CD4-positive, alpha-beta T cell treated with Interleukin-12 subunit alpha and Interleukin-12 subunit beta, for 1 hour (primary cell): ENCODE data around the gene SIK2.
"Not testable (repeated sequence)": the region's sequence is repeated elsewhere in the genome, so short reads cannot be mapped to it uniquely, and the experiment has no call there.

Source experiments
- DNase-seq: peaks from one replicate; pipeline ENCODE4 v3.0.0-alpha.2; 2020

SIK2 gene

DNA sequence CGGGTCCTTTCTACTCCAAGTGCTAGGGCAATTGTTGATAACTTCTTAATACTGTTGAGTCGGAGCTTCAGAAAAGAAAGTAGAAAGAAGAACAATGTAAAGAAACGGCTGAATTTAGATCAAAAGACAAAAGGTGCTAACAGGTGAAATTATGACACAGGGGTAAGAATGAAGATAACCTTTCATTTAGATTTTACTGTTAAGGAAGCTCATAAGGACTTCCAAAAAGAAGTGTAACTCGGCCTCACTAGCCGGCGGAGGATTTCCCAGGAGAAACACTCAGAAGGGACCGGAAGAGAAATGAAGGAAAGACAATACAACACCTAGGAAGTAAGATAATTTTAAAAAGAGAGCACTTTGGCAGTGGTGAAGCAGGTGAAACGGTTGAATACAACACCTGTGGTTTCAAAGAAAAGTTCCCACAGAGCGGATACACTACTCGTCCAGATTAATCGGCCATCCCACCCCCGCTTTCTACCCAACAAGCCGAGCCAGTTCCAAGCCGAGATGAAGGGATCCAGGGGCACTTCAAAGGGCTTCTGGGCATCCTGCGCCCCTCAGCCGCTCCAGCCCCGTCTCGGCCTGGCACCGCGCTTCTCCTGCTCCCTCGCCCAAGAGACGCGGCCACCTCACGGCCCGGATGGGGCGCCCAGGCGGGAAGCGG, 163.2 kb downstream of the SIK2 start:
- no peak for DNase-seq

- DNase-seq, result peak; percentile 73
Observed at GRCh38 chr11:111765984-111766833, 164.0 kb downstream of the SIK2 start, which contains the start of gene PPP2R1B. PPP2R1B (minus strand) TSS chr11:111766389; CDS start chr11:111766361, 28 bp downstream.

- no peak for DNase-seq
Observed at GRCh38 chr11:111766834-111767142, 164.5 kb downstream of the SIK2 start.

DNA sequence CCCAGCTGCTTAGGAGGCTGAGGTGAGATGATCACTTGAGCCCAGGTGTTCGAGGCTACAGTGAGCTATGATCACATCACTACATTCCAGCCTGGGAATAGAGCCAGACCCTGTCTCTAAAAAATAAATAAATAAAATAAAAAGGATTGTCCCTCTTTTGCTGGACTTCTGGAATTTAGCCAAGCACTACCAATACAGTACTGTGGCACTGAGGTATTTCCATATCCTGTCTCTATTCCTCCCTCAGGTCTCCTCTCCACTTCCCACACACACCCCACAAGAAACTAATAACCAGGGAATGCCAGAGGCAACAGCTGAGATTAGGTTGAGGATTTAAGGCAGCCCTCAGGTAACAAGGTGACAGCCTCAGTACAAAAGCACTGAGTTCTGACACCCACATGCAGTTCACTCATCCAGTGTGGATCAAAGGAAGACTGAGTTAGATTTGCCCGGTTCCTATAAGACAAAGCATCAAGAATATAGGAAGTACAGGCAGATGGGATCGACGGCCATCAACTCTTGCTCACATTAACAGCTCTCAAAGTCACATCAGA, 168.4 kb downstream of the SIK2 start:
- no peak for DNase-seq

DNA sequence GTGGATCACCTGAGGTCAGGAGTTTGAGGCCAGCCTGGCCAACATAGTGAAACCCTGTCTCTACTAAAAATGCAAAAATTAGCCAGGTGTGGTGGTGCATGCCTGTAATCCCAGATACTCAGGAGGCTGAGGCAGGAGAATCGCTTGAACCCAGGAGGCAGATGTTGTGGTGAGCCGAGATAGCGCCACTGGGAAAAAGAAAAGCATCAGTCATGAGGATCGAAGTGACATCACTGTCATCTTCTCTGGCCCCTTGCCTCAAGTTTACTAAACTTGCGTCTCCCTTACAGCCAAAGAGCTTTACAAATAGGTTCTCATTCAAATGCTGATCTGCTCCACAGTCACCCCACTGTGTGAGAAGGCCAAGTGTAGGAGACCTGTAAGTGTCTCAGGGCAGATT, 169.0 kb downstream of the SIK2 start:
- not testable (repeated sequence) for DNase-seq

DNA sequence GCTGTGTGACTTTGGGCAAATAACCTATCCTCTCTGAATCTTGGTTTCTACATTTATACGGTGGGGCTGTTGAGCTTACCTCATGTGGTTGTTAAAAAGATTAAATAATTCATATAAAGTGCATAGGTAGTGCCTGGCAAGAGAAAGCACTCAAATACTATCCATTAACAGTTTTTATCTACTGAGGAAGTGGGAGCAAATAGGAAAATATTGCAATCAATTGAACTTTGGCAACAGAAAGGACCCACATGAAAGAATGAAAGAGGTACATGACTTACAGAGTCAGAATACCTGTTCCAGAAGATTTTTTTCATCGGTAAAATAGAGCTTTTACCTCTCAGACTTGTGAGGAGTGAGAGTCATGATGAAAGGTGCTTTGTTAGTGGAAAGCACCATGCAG, 170.3 kb downstream of the SIK2 start:
- no peak for DNase-seq

- DNase-seq, result no peak
Observed at GRCh38 chr11:111774955-111775710, 172.9 kb downstream of the SIK2 start.

DNA sequence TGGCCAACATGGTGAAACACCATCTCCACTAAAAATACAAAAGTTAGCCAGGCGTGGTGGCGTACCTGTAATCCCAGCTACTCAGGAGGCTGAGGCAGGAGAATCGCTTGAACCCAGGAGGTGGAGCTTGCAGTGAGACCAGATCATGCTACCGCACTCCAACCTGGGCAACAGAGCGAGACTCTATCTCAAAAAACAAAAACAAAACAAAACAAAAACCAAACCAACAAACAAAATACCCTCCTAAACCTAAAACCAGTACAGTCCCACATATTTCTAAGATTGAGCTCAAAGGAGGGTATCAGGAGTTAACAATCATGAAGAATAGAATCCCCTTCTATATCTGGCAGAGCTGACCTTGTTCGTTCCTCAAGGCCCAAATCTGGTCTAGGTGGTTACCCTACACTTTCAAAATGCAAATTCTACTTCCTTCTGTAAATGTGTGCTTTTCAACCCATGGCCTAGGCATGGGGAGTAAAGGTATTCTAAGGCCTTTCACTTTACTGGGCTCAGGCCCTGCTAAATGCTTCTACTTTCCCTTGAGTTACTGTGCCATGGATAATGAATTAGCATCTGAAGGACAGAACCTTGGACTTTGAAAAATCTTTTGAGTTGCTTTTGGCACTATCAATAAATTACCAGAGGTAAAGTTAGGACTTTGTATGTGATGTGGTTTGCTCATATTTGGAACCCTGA, 174.3 kb downstream of the SIK2 start:
- DNase-seq, result no peak

DNA sequence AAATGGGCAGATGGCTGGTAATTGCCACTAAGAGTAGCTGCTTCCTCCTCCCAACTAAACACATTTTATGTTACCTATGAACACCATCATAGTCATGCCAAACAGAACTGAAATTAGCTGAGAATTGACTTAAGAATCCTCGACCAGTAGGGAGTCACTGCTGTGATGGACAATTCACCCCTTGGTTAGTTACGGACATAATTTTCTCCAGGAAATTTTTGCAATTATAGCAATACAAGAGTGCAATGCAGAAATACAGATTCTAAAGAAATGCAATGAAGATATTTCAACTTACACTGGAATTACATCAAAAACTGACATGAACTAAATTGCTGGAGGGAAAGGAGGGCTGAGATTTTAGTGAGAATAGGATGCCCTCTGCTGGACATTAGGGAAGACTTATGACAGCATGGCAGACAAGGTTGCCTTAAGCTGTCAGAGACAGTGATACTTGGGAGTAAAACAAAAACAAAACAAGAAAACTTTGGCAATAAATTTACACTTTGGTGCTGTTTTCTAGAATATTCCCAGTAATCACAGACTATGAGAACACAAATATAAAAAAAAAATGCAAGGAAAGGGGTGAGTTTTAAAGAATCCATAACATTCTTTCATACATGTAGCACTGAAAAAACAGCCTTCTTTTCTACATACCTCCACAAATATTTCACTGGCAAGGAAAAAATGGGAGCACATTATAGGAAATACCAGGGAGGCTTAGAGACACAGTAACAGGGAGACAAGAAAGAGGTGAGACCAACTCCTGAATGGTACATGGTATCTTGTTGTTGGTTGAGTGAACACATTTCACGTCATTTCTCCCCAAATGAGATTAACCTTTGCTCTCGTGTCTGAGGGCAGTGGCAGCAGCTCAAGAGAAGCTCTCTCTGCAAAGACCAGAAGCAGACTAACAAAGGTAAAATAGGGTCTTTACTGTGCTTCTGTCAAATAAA, 175.1 kb downstream of the SIK2 start:
- DNase-seq, result peak; percentile 70

DNA sequence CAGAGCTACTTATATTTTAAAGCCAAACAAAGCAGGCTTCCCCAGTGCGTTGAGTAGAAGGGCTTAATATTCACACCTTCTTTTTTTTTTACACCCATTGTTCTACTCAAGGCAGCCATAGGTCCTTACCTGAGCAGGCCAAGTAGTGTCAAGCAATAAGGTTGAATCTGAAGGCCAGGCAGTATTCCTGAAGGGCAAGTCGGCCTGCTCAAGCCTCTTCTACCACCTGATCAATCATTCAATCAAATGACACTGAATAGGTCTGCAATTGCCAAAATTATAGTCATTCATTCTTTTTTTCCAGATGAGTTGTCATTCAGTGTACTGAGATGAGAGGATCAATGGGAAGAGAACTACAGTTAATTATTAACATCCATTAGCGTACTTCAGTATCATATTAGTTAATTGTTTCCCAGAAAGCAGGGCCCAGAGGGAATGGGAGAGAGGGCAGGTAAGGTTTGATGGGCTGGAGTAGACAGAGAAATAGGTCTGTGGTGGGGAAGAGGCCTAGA, 175.9 kb downstream of the SIK2 start:
- DNase-seq, result no peak

- DNase-seq, result no peak
Observed at GRCh38 chr11:111779118-111779517, 176.9 kb downstream of the SIK2 start.
